WTC11 (cell line): ENCODE data around the gene EDN3.

Experiments used
- CTCF ChIP-seq: fragments of 200-600 bp; IDR thresholded peaks from 2 replicates; pipeline ENCODE4 v1.8.0; 2022; ENCODE audit warnings: antibody characterized with exemption
- JUN ChIP-seq: sonication (generic); formaldehyde crosslinking; IDR thresholded peaks from 2 replicates; pipeline ENCODE4 v1.8.0; 2023; ENCODE audit warnings: mild to moderate bottlenecking, missing genetic modification reagents
- MAX ChIP-seq: sonication (generic); formaldehyde crosslinking; IDR thresholded peaks from 2 replicates; pipeline ENCODE4 v1.8.0; 2022; ENCODE audit warnings: mild to moderate bottlenecking, missing genetic modification reagents
- TP53 ChIP-seq: sonication (generic); formaldehyde crosslinking; IDR thresholded peaks from 2 replicates; pipeline ENCODE4 v1.8.1; 2023; ENCODE audit warnings: mild to moderate bottlenecking, missing genetic modification reagents
- ZBTB43 ChIP-seq: sonication (generic); formaldehyde crosslinking; IDR thresholded peaks from 2 replicates; pipeline ENCODE4 v1.8.1; 2023; ENCODE audit warnings: mild to moderate bottlenecking, missing genetic modification reagents
- ZNF138 ChIP-seq: sonication (generic); formaldehyde crosslinking; conservative IDR thresholded peaks from 2 replicates; pipeline ENCODE4 v1.8.1; 2022; ENCODE audit warnings: mild to moderate bottlenecking, moderate library complexity, missing genetic modification reagents

GRCh38 chr20:59276938-59277337, 23.5 kb upstream of the EDN3 start:
- TF ChIP-seq CTCF = no peak
- no peak for TF ChIP-seq MAX (CRISPR knock-in tag)
- TF ChIP-seq TP53 (CRISPR knock-in tag) = no peak
- TF ChIP-seq ZBTB43 (CRISPR knock-in tag) = no peak
- TF ChIP-seq JUN (CRISPR knock-in tag) = no peak
- no peak for TF ChIP-seq ZNF138 (CRISPR knock-in tag)
